Stimulated activated CD4-positive, alpha-beta T cell treated with anti-CD3 and anti-CD28 coated beads, Interleukin-1b, Interleukin-23, amount 100 ng/mL, for 1 hour (primary cell): ENCODE data around the gene SPIN1.

Experiments
- DNase-seq, 2 donors: peaks; one replicate each; pipeline ENCODE4 v3.0.0-alpha.2; 2020; ENCODE audit warnings: low read depth in 2 of 2

SPIN1 gene

DNA sequence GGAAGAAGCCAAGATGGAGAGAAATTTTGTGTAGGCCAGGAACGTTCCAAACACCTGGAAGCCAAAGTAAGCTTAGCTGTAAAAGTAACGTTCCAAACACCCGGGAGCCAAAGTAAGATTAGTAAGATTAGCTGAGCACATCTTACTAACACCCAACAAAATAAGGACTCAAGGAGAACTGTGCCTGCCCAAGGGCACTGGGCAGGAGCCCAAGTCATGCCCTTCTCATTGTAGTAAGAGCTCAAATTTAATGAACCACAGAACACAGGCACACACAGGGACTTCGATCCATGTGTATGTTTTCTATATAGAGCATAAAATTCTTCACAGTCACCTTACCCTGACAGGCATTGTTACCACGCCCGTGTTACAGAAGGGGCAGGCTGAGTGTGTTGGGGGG, 110.6 kb downstream of the SPIN1 start:
- no peak for DNase-seq

GRCh38 chr9:88501086-88501485, 112.8 kb downstream of the SPIN1 start:
- no peak for DNase-seq

GRCh38 chr9:88502552-88503034, 114.3 kb downstream of the SPIN1 start:
- no peak for DNase-seq

- no peak for DNase-seq
Observed at GRCh38 chr9:88503081-88503844, 115.0 kb downstream of the SPIN1 start.

DNA sequence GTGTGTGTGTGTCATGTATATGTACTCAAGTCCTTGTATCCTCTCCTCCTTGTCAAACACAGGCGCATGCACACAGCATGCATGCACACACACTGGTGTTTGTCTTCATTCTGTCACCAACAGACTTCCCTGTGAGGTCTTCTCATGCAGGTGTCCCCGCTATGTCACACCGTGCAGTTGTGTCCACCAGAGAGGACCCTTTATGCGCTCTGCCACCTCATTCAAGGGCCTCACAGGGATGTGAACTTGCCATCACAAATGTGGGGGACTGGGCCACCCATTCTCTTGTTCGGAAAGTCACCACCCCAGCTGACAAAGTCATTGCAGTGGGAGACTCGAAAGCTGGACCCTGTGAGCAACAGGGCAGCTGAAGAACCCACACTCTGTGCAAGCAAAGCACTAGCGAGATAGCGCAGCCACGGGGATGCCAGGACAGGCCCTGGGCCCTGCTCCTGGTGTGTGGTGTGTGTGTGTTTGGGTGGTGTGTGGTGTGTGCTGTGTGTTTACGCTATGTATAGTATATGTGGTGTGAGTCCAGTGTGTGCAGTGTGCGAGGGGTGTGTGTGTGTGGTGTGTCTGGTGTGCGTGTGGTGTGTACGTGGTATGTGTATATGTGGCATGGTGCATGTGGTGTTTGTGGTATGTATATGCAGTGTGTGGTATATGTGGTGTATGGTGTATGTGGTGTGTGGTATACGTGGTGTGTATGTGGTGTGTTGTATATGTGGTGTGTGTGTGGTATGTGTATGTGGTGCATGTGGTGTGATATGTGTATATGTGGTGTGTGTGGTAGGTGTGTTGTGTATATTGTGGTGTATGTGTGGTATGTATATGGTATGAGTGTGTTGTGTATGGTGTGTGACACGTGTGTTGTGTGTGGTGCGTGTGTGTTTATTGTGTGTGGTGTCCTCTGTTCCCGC, 115.9 kb downstream of the SPIN1 start:
- DNase-seq, result no peak

DNA sequence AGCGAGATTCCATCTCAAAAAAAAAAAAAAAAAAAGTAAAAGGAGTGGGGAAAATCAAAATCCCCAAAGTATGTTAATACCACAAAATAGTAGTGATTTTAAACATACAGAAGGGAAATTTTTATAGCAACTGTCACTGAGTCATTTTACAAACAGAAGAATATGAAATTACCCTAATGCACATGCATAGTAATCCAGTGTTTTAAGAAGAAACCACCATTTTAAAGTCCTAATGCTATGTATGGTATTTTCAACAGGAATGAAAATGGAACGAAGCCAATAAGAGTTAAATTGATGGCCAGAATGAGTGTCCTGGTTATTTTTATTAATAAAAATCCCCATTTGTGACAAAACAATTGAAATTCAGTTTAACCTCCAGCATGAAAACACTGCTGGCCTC, 120.1 kb downstream of the SPIN1 start:
- DNase-seq, result no peak

DNA sequence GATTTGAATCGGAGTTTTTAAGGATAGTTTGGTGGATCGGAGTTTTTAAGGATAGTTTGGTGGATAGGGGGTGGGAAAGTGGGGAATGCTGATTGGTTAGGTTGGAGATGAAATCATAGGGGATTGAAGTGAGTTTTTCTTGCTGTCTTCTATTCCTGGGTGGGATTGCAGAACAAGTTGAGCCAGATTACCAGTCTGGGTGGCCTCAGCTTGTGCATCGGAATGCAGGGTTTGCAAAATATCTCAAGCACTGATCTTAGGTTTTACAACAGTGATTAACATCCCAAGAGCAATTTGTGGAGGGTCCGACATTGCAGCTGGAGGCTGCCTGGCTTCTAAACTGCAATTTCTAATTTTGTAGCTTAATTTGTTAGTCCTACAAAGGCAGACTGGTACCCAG, 123.7 kb downstream of the SPIN1 start:
- no peak for DNase-seq

DNA sequence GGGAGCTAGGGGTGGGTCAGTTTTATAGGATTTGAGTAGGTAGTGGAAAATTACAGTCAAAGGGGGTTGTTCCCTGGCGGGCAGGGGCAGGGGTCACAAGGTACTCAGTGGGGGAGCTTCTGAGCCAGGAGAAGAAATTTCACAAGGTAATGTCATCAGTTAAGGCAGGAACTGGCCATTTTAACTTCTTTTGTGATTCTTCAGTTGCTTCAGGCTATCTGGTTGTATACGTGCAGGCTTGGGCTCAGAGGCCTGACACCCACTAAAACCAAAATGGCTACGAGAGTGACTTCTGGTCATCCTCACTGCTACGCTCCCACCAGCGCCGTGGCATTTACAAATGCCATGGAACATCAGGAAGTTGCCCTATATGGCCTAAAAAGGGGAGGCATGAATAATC, 126.0 kb downstream of the SPIN1 start:
- DNase-seq, result no peak

GRCh38 chr9:88521308-88521707, 133.1 kb downstream of the SPIN1 start:
- no peak for DNase-seq

GRCh38 chr9:88522360-88522759, 134.1 kb downstream of the SPIN1 start:
- DNase-seq, result no peak

DNA sequence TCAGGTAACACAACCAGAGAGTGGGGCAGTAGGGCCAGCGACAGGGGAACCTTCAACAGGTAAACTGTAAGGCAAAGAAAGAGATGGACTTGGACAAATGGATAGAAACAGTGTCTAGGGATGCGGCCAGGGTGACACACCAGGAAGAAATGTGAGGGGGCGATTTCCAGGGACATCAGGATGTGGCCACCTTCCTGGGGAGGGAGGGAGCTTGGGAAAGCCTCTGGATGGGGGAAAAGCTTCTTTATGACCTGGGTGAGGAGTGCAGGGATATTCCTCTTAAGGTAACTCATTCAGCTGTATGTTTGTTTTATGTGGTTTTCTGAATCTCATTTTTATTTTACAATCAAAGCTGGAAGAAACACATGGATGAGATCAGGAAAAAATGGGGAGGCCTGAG, 134.8 kb downstream of the SPIN1 start:
- DNase-seq, result no peak

DNA sequence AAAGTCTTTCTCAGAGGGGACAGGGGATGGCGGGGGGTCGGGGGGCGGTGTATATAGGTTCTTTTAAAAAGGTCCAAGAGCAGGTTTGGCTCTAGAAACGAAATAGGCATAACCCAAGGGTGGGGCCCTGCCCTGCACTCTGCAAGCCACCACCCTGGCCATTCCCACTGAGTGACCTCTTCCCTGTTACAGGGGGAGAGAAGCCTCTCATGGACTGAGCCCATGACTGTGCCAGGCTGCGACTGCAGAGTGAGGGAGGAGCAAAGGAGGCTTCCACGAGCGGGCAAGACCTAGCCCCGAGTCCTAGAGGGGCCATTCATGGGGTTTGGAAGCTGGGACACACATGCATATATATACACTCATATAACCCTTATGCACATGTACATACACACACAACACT, 136.7 kb downstream of the SPIN1 start:
- no peak for DNase-seq

DNA sequence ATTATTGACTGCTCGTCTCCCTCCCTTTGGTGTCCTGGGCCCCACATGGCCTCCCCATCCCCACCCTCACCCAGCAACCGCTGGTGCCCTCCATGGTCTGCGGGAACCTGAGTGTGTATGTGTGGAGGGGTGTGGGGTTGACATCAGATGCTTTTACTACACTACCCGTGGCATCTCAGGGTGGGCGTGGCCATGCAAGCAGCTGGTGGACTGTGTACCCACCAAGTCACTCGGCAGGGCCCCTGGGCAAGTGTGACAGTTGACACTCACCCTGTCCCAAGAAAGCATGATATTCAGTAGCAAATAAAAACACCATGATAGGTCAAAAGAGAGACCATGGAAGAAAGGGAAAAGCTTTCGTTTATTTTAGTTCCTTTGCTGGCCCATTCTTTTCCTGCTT, 139.4 kb downstream of the SPIN1 start:
- no peak for DNase-seq
